HG03342 (cell line): ENCODE measurements around the gene PTPRM.

Experiments used
- ATAC-seq: cut with Tn5 transposase; IDR thresholded peaks from one replicate; pipeline ENCODE4 v1.9.1; 2021; ENCODE audit warnings: mild to moderate bottlenecking, moderate library complexity; ENCODE audit not compliant: unreplicated experiment

The PTPRM gene

DNA sequence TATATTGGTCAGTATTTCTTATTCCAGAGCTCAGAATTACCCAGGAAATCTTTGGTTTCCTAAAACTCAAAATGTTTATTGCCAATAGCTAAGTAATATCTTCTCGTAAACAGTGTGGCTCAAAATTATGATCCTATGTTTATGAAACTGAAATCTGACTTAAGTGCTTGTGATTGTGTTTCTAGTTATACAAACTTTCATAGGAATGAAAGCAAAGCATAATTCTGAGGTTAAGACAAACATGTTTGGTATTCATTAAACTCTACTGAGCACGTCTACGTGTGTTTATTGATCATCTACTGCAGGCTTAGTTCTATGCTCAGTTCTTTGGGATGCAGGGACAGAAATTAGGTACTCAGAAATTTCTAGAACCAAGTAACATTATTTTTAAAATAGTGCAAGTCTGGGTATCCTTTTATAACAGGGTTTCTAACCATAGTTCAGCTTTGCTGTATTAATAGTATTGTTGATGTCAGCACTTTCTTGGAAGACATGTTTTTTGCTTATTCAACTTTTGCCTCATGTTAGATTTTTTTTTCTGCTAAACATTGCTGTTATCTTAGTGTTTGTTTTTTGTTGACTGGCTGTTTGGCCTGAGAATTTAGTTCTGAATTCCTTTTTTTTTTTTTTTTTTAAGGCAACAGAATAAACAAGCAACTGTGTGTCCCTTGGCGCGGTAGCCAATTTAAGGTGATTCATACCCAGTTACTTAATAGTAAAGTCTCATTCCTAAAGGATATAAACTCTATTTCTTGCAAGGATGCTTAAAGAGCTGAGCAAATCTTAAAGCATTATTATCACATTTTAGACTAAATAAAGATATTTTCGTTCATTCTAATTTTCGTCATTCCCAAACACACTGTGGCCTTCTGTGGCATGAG is 31.3 kb downstream of the PTPRM start:
- ATAC-seq: no peak

DNA sequence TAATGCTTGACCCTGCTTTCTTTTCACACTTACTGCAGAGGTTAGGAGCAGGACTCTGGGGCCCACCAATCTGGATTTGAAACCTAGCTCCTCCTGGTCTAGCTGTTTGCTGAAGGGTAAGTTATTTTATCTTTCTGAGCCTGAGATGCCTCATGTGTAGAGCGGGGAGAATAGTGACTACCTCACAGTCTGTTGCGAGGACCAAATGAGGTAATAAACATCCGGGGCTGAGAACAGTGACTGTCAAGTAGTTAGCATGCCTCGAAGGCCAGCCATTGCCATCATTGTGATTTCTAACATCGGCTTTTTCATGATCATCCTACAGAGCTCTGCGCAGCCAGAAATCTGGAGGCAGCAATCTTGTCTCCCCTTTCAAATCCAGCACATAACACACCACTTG is 32.9 kb downstream of the PTPRM start:
- ATAC-seq: no peak

DNA sequence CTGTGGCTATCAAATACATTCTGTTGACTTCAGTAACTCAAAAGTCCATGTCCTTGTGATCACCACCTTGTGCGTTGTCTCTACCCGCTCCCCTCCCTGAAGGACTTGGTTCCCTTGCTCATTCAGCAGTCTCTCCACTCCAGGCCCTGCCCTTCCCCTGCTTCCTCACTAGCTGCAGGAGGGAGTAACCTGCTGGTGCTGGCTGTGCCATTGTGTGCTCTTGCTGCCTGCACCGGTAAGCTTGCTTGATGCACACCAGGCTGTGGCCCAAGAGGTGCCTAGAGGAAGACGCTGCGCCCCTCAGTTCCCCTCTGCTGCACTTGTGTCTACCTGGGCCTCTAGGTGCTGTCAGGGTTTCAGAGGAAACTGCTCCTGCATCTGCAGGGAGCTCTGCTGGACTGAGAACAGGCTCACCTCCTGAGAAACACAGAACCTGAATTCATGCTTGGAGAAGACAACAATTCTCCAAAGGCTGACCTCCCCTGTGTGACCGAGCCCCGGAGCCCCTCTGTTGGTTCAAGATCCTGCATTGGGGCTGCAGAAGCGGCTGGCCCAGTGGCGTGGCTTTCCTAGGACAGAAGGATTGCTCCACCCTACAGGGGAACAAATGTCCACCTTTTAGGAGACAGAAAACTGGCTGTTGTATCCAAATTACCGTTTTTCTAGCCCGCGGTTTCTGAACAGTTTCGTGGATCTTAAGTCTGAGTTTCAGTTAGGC is 33.6 kb downstream of the PTPRM start:
- no peak for ATAC-seq

DNA sequence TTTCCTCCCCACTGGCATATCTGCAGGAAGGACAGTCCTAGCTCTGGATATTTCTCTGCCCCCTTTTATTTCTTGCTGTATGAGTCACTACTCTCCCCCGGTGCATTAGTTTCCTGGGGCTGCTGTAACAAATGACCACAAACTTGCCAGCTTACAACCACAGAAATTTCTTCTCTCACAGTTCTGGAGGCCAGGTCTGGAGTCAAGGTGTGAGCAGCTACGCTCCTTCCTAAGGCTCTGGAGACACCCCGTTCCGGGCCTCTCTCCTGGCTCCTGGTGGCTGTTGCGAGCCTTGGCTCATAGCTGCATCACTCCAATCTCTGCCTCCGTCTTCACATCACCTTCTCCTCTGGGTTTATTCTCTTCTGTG is 34.1 kb downstream of the PTPRM start:
- ATAC-seq: no peak

DNA sequence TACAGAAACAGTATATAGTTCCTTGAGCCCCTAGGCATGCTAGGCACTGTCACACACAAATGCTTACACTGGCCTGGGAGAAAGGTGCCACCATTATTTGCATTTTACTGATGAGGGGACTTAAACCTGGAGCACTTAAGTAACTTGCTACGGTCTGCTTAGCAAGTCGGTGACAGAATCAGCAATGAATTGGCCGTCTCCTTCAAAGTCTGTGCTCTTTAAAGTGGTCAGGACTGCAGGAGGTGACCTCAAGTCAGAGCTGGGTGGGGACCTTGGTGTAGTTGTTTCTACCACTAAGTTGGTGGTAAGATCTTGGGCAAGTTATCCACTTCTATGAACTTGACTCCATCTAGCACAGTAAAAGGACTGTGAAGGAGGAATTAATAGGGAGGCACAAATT is 34.8 kb downstream of the PTPRM start:
- no peak for ATAC-seq

DNA sequence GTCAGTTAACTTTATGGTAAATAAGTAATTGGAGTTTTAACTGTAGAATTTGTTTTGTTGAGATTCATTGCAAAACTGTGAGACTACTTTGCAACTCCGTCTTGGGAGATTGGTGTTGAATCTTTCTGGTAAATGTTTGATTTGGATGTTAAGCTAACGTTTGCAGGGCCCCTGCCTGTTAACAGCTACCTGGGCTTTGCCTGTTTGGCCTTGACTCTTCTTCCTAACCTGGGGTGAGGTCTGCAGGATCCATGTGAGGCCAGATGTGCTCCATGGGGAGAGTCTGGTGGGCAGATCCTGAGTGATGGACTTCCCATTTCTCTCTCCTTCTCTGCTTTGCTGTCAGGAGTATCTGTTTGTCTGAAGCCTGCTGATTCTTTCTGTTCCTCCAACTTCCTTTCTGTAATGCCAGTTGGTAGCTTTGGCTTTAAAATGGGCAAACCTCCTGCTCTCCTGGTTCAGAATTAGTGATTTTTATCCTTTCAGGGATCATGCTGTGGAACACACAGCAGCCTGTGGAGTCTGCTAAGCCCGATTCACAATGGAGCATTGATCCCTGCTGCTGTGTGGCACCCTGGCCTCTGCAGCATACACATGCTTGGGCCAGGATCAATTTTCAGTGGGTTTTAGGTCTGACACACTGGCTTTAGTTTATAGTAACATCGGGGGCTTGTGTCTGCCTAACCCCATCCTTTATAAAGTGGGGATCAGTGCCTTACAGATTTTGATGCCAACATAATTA is 36.3 kb downstream of the PTPRM start:
- no peak for ATAC-seq

DNA sequence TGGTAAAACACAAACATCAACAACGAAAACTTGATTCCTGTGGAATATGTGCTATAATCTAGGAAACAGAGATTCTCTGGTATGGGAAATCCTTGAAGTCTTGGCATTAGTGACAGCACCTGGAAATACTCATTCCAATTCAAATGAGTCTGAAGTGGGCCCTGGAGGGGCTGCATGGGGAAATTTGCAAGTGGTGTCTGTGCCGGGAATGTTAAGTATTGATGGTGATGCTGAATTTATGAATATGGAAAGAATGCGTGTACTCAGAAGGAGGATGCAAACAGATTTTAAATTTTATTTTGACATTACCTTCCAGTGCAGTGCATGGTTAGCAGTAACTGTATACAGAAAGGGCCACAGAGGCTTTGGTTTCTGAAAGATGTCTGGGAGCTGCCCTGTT is 37.2 kb downstream of the PTPRM start:
- ATAC-seq: no peak

DNA sequence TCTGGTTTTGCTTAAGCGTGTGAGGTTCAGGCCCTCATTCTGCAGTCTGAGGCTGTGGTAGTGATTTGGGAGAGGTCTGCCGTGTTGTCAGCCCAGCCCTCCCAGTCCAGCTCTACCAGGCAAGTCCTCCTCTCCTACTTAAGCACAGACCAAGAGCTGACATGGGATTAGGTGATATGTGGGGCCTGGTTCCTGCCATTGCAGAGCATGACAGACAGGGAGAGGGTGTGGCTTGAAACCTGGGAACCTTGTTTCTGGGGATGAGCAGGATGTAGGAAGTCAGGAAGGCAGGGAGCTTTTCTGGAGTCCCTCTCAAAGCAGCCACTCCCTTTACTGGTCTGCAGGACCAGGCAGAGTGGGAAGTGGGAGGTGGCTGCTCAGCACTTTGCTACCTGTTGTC is 38.6 kb downstream of the PTPRM start:
- ATAC-seq: no peak

DNA sequence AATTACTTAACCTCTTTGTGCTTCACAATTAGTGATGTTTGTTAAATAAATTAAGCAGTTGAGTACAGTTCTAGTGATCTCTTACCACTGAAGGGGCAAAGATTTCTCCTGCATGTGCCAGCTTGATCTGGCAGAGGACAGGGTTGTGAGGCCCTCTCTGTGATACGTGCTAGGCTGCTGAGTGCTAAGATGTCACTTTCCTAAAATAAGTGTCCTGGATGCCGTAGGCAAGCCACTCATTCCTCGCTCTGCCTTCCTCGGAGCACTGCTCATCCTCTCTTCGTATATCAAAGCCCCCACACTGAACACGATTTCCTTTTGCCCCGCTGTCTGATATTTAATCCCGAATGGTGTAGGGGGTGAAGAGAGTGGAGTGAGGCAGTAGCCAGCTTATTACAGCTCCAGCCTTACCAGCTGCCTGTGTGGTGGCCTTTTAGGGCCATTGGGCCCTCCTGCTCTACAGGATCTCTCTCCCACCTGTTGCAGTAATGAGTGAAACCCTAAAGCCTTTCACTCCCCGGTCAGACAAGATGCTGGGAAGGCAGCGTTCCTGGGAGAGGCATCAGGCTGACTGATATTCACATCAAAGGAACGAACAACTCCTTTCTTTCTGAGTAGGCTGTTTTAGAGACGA is 40.5 kb downstream of the PTPRM start:
- no peak for ATAC-seq

DNA sequence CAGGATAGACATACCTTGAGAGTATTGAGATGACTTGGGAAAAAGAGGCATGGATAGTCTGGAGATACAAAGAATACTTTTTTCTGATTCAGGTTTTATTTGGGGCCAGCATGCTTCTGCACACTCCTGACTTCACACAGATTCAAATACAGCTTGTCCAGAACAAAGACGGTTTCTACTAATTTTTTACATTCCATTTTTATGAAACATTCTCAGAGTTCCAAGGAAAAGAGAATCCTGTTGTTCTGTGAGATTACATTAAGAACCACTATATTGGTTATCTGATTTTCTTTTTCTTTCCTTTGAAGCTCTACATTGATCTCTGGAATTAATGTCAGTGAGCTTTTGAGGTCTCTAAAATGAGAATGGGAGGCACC is 41.0 kb downstream of the PTPRM start:
- ATAC-seq: no peak

DNA sequence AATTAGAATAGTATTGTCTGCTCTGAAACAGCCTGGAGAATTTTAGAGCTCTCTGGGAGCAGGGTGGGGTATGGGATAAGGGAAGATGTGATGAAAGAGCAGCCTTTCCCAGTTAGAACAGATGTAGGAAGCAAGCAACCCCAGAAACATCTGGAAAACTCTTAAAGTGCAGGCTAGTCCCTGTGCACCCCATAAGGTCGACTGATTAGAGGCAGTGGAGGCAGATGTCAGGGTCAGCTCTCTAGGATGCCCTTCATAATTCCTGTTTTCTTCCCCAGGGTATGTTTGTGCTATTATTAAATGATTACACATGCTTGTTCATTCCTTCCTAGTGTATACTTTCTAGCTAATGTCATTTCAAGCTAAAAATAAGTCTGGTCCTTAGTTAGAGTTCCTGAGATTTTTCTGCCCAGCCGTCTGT is 41.7 kb downstream of the PTPRM start:
- ATAC-seq: no peak

DNA sequence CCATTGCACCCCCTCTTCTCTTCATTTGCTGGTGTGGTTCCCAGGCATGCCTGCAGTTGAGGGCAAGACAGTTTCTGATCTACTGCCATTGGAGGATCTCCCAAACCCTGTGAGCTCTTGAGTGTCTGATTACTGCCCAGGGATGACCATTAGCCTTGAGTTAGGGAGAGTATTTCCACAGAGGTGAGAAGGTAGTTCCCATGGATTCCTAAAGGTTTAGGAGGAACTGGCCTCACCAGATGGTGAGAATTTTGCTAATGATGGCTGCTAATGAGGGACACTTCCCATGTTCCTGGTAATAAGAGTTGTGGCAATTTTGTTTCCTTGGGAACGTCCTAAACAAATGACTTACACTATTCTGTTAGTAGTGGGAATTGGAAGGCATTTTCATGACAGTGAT is 42.5 kb downstream of the PTPRM start:
- ATAC-seq: no peak

DNA sequence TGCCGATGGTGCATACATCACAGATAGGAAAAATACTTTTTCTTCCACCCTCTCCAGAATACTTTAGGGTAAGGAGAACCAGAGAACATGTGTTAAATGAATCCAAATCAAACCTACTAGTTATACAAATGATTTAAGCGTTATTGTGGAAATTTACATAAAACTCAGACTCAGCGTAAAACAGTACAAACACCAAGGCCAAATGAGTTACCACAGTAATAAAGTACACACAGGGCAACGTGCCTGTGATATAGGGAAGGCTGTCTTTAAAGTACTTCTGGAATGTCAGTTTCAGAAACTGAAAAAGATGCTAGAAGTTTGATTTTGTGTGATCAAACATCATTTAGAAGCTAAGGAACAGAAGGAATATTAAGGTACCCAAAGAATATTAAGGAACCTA is 46.9 kb downstream of the PTPRM start:
- no peak for ATAC-seq

DNA sequence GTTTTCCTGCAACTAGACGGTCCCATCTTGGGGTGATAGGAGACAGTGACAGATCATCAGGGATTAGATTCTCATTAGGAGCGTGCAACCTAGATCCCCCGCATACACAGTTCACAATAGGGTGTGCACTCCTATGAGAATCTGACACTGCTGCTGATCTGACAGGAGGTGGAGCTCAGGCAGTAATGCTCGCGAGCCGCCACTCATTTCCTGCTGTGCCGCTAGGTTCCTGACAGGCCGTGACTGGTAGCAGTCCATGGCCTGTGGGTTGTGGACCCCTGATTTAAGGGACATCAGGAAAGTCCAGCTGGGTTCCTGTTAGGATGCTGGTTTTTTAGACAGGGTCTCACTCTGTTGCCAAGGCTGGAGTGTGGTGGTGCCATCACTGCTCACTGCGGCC is 48.7 kb downstream of the PTPRM start:
- no peak for ATAC-seq

DNA sequence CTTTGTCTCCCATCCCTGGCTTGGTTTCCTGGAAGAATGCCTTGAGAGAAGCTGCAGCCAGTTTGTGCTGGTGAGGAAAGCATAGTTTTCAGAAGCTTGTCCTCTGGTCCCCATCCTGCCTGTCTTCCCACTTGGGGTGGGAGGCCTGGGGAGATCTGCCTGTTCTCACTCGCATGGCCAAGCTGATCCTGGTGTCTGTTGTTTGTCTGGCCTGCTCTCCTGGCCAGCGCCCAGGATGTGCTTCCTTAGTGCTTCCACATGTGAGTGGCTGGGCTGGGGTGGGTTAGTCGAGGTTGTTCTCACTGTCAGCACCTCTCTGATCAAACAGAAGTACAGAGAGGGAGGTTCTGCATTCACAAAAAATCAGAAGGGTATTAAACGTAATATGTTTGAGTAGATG is 49.5 kb downstream of the PTPRM start:
- ATAC-seq: no peak

DNA sequence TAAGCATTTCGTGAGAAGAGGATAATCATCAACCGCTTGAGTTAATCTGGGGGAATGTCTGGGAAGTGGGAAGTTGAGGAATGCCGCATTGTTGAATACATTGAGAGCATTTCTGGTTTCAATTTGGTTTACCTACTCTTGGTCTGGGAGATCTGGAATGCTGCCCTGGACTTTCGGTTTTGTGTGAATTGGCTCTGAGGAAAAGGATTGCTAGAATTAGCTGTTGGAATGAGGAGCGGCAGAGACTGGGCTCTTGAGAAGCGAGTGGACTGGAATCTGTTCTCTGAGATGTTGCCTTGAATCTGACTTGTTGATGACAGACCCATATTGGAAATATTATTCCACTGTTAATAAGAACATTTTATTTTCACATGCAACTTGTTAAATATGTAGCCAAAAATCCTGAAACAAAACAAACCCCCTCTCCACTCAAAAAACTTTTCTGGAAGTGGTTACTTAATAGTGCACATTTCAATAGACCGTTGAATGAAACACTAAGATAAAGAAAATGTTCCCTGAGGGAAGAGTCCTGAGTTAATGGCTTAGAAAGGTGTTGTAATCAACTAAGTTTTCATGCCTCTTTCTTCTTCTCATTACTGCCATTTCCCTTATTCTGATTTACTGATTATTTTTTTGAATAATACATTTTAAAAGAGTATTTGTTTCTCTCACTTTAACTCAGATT is 50.8 kb downstream of the PTPRM start:
- no peak for ATAC-seq

DNA sequence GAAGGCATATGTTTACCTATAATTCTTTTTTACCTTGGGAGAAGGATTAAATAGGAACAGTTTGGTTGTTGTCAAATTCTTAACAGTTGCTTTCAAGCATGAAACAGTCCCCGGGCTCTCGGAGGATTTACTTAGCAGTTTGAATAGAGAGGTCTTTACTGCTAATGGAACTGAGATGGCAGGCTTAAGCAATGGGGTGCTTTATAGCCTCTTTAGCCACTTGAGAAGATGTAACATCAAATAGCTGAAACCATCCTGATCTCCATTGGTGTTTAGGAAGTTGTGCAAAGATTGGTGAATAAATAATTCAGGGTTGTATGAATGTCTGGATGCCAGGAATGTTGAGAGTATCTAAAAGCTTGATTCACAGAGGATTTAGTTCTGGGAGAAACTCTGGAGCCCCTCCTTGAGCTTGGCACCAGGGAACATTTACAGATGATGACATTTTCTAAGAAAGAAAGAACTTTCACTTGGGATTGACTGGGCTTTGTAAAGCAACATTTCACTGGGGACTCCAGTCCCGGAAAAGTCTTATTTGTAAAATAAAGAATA is 51.9 kb downstream of the PTPRM start:
- ATAC-seq: no peak

DNA sequence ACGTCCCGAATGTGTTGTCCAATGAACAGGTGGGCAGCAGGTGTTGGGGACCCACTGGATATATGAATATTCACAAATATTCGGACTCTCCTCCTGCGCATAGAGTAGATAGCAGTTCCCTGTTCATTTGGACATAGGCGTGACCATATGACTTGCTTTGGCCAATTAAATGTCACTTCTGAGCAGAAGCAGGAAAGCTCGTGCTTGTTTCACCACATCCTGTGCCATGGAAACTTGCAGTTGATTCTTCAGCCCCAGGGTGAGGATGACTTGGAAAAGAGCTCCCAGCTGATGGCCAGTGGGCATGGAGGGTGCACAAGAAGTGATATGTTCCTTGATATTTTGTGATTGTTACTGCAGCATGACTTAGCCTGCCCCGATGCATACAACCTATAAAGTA is 52.6 kb downstream of the PTPRM start:
- no peak for ATAC-seq

DNA sequence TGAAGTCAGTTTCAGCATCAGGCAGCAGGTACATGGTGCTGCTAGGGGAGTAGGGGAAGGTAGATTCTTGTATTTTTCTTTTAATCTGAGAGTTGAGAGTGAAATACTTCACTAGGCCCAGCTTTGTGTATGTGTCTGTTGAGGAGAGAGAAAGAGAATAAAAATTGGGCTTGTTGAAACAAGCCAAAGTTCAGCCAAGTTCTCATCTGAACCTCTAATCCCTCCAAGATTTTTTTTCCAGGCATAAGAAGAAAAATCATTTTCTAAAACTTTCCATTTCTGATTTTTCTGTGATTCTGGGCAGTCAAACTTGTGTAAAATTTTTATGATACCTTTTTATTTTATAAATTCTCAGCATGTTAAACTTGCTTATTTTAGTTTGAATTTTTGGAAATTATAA is 55.6 kb downstream of the PTPRM start:
- no peak for ATAC-seq

DNA sequence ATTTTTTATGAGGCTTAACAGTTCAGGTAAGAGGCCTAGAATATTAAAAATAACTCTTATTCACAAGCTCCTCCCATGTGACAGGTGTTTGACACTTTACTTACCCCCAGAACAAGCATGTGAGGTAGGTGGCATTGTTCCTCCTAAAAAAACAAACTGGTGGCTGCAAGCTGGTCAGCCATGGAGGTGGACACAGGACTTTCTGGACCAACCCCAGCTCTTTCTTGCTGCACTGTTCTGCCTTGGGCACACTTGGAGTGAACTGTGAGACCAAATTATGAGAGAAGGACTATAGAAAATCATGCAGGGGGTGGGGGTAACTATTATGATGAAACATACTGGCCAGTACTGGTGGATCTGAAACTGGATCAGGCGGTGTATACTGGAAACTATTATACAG is 56.6 kb downstream of the PTPRM start:
- ATAC-seq: no peak

DNA sequence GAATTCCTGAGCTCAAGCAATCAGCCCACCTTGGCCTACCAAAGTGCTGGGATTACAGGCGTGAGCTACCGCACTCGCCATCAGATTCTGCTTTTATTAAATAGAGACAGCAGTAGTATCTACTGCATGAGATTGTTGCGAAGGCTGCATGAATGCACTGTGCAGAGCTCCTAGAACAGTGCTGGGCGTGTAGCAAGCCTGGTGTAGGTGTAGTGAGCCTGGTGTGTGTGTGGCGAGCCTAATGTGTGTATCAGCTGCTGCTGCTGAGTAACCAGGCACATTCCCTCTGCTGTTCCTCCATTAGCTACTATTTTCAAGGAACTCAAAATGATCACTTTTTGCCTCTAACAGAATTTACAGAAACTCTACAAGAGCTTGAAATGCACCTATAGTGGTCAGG is 57.6 kb downstream of the PTPRM start:
- ATAC-seq: no peak
